ENCODE results near the gene FLNC. TPM values are rescaled to one million over a fixed set of nuclear protein-coding genes. Genes with fewer than 3 reads are reported as not detected.

FLNC gene
- total RNA-seq: 839 TPM
- long read RNA-seq, full-length matches to known transcripts: 35 of 1,932 reads
- long read RNA-seq, partial matches to known transcripts: 1,776 of 1,932 reads
- long read RNA-seq, other reads (novel, unspliced or antisense): 121 of 1,932 reads

- intact Hi-C loops (cut with micrococcal nuclease): no loop called here
- H3K4me1 ChIP-seq: peaks cover 76% of the 10 kb centered on the region
These were observed at the start of gene FLNC for GRCh38 chr7:128830231-128831177. Gene FLNC, plus strand, starts transcription at chr7:128830406. Its CDS starts 232 bp downstream, at chr7:128830638.

GRCh38 chr7:128781126-128781525, 49.1 kb upstream of the FLNC start:
- Histone ChIP-seq H3K9me3 (replicated peaks) (peaks cover 12% of the 10 kb centered on the region), H3K27ac (replicated peaks) (no peak overlapping the region), H3K27me3 (ENCODE audit: low read depth) (no peaks in the 10 kb centered on the region), H3K4me3 (no peak overlapping the region), H3K4me1 (peaks cover 14% of the 10 kb centered on the region), H3K36me3 (no peaks in the 10 kb centered on the region)
- no peak for TF ChIP-seq CTCF (IDR thresholded peaks at IDR 0.05; ENCODE audit: borderline replicate concordance)
- no peak for DNase-seq
- intact Hi-C loops (cut with micrococcal nuclease): no loop called here

More at GRCh38 chr7:128830231-128831177, at the start of gene FLNC:
- peak within 1 kb of the TSS; percentile 76 for H3K4me3 ChIP-seq
- H3K36me3 ChIP-seq: peaks cover 8% of the 10 kb centered on the region
- no peak for TF ChIP-seq CTCF (IDR thresholded peaks at IDR 0.05; ENCODE audit: borderline replicate concordance)
- H3K27me3 ChIP-seq (ENCODE audit: low read depth): peaks cover 5% of the 10 kb centered on the region
- H3K27ac ChIP-seq (replicated peaks): peak within 1 kb of the TSS; percentile 96
- peak; percentile 70 for DNase-seq
- H3K9me3 ChIP-seq (replicated peaks): no peaks in the 10 kb centered on the region

- DNase-seq: no peak
- no peak overlapping the region for H3K4me3 ChIP-seq
- H3K4me1 ChIP-seq: peaks cover 14% of the 10 kb centered on the region
- H3K9me3 ChIP-seq (replicated peaks): peaks cover 12% of the 10 kb centered on the region
- H3K36me3 ChIP-seq: no peaks in the 10 kb centered on the region
- H3K27me3 ChIP-seq (ENCODE audit: low read depth): no peaks in the 10 kb centered on the region
- intact Hi-C loops (cut with micrococcal nuclease): no loop called here
- no peak overlapping the region for H3K27ac ChIP-seq (replicated peaks)
- no peak for TF ChIP-seq CTCF (IDR thresholded peaks at IDR 0.05; ENCODE audit: borderline replicate concordance)
These were observed 48.4 kb upstream of the FLNC start for GRCh38 chr7:128781851-128782250.

- no peaks in the 10 kb centered on the region for H3K27me3 ChIP-seq (ENCODE audit: low read depth)
- H3K36me3 ChIP-seq: no peaks in the 10 kb centered on the region
- intact Hi-C loops (cut with micrococcal nuclease): no loop called here
- peaks cover 4% of the 10 kb centered on the region for H3K9me3 ChIP-seq (replicated peaks)
- DNase-seq: peak; percentile 86
- no peak for TF ChIP-seq CTCF (IDR thresholded peaks at IDR 0.05; ENCODE audit: borderline replicate concordance)
- peak overlapping the region; percentile 32 for H3K27ac ChIP-seq (replicated peaks)
- peaks cover 14% of the 10 kb centered on the region for H3K4me1 ChIP-seq
- no peak overlapping the region for H3K4me3 ChIP-seq
These were observed 46.9 kb upstream of the FLNC start for GRCh38 chr7:128783143-128783861.

GRCh38 chr7:128785738-128786137, 44.5 kb upstream of the FLNC start:
- H3K4me3 ChIP-seq: no peak overlapping the region

More at GRCh38 chr7:128785738-128786137, 44.5 kb upstream of the FLNC start:
- H3K27me3 ChIP-seq (ENCODE audit: low read depth): no peaks in the 10 kb centered on the region
- H3K9me3 ChIP-seq (replicated peaks): no peaks in the 10 kb centered on the region
- no peaks in the 10 kb centered on the region for H3K36me3 ChIP-seq
- peaks cover 22% of the 10 kb centered on the region for H3K4me1 ChIP-seq
- intact Hi-C loops (cut with micrococcal nuclease): no loop called here
- DNase-seq: no peak
- TF ChIP-seq CTCF (IDR thresholded peaks at IDR 0.05; ENCODE audit: borderline replicate concordance): no peak
- H3K27ac ChIP-seq (replicated peaks): no peak overlapping the region
